ENCODE measurements around the gene DDX54. TPM values are rescaled to one million over a fixed set of nuclear protein-coding genes. Genes with fewer than 3 reads are reported as not detected.

DDX54 gene
- total RNA-seq, 1 donor = 40.2 TPM

- Histone ChIP-seq H3K79me2 (ENCODE audit: insufficient read depth, low read length) (no peaks in the 10 kb centered on the region), H3K4me2 (ENCODE audit: insufficient read depth, low read length) (no peak overlapping the region), H2AFZ (ENCODE audit: low read length) (no peak overlapping the region), H4K20me1 (ENCODE audit: insufficient read depth, low read length) (peaks cover 13% of the 10 kb centered on the region), H3K4me3 (ENCODE audit: insufficient read depth, low read length) (no peak overlapping the region), H3K36me3 (ENCODE audit: insufficient read depth, low read length) (peaks cover 26% of the 10 kb centered on the region), H3K27ac (ENCODE audit: low read depth, low read length) (no peak overlapping the region), H3K27me3 (ENCODE audit: insufficient read depth, low read length) (peaks cover 22% of the 10 kb centered on the region), H3K4me1 (ENCODE audit: insufficient read depth, low read length) (peaks cover 4% of the 10 kb centered on the region), H3K9me3 (ENCODE audit: low read depth, low read length) (no peaks in the 10 kb centered on the region)
- DNase-seq (ENCODE audit: insufficient read length, low spot score, missing footprints) = peak; percentile 72
- TF ChIP-seq CTCF (IDR thresholded peaks at IDR 0.05; ENCODE audit: extremely low read depth, low read depth, low read length) = no peak
Observed at GRCh38 chr12:113158439-113159203, 26.7 kb downstream of the DDX54 start.

GRCh38 chr12:113157218-113157859, 27.9 kb downstream of the DDX54 start:
- H3K36me3 ChIP-seq (ENCODE audit: insufficient read depth, low read length) = peaks cover 25% of the 10 kb centered on the region
- H3K79me2 ChIP-seq (ENCODE audit: insufficient read depth, low read length) = no peaks in the 10 kb centered on the region
- no peaks in the 10 kb centered on the region for H3K9me3 ChIP-seq (ENCODE audit: low read depth, low read length)
- H4K20me1 ChIP-seq (ENCODE audit: insufficient read depth, low read length) = peaks cover 13% of the 10 kb centered on the region
- no peak overlapping the region for H3K4me2 ChIP-seq (ENCODE audit: insufficient read depth, low read length)
- no peak for TF ChIP-seq CTCF (IDR thresholded peaks at IDR 0.05; ENCODE audit: extremely low read depth, low read depth, low read length)
- H2AFZ ChIP-seq (ENCODE audit: low read length) = no peak overlapping the region
- no peak overlapping the region for H3K27ac ChIP-seq (ENCODE audit: low read depth, low read length)
- H3K4me1 ChIP-seq (ENCODE audit: insufficient read depth, low read length) = peaks cover 3% of the 10 kb centered on the region
- H3K27me3 ChIP-seq (ENCODE audit: insufficient read depth, low read length) = peaks cover 30% of the 10 kb centered on the region
- H3K4me3 ChIP-seq (ENCODE audit: insufficient read depth, low read length) = no peak overlapping the region
- peak; percentile 73 for DNase-seq (ENCODE audit: insufficient read length, low spot score, missing footprints)

GRCh38 chr12:113155646-113156045, 29.6 kb downstream of the DDX54 start:
- Histone ChIP-seq H3K4me1 (ENCODE audit: insufficient read depth, low read length) (no peaks in the 10 kb centered on the region), H2AFZ (ENCODE audit: low read length) (no peak overlapping the region), H3K27ac (ENCODE audit: low read depth, low read length) (no peak overlapping the region), H4K20me1 (ENCODE audit: insufficient read depth, low read length) (peaks cover 7% of the 10 kb centered on the region), H3K4me2 (ENCODE audit: insufficient read depth, low read length) (no peak overlapping the region), H3K4me3 (ENCODE audit: insufficient read depth, low read length) (no peak overlapping the region), H3K79me2 (ENCODE audit: insufficient read depth, low read length) (no peaks in the 10 kb centered on the region), H3K27me3 (ENCODE audit: insufficient read depth, low read length) (peaks cover 41% of the 10 kb centered on the region), H3K9me3 (ENCODE audit: low read depth, low read length) (no peaks in the 10 kb centered on the region), H3K36me3 (ENCODE audit: insufficient read depth, low read length) (peaks cover 17% of the 10 kb centered on the region)
- DNase-seq (ENCODE audit: insufficient read length, low spot score, missing footprints) = peak; percentile 68
- TF ChIP-seq CTCF (IDR thresholded peaks at IDR 0.05; ENCODE audit: extremely low read depth, low read depth, low read length) = no peak

GRCh38 chr12:113155060-113155459, 30.2 kb downstream of the DDX54 start:
- Histone ChIP-seq H3K4me1 (ENCODE audit: insufficient read depth, low read length) (peaks cover under 1% of the 10 kb centered on the region), H3K4me2 (ENCODE audit: insufficient read depth, low read length) (no peak overlapping the region), H3K79me2 (ENCODE audit: insufficient read depth, low read length) (no peaks in the 10 kb centered on the region), H3K4me3 (ENCODE audit: insufficient read depth, low read length) (no peak overlapping the region), H3K27me3 (ENCODE audit: insufficient read depth, low read length) (peaks cover 47% of the 10 kb centered on the region), H3K9me3 (ENCODE audit: low read depth, low read length) (no peaks in the 10 kb centered on the region), H3K36me3 (ENCODE audit: insufficient read depth, low read length) (peaks cover 12% of the 10 kb centered on the region), H4K20me1 (ENCODE audit: insufficient read depth, low read length) (peaks cover 3% of the 10 kb centered on the region), H2AFZ (ENCODE audit: low read length) (no peak overlapping the region), H3K27ac (ENCODE audit: low read depth, low read length) (no peak overlapping the region)
- no peak for TF ChIP-seq CTCF (IDR thresholded peaks at IDR 0.05; ENCODE audit: extremely low read depth, low read depth, low read length)
- DNase-seq (ENCODE audit: insufficient read length, low spot score, missing footprints) = peak; percentile 52

Data from osteoblast (primary cell).